ENCODE data around the gene PC.
A peak's percentile ranks its signal among the peaks of the same experiment; 100 is the strongest.

PC gene

GRCh38 chr11:66883016-66883965, 74.9 kb downstream of the PC start:
- peak; percentile 24 to 27 for DNase-seq (ENCODE audit: low read depth in 2 of 2)

GRCh38 chr11:66882561-66883015, 75.6 kb downstream of the PC start:
- DNase-seq (ENCODE audit: low read depth in 2 of 2): no peak

GRCh38 chr11:66881927-66882452, 76.2 kb downstream of the PC start:
- DNase-seq (ENCODE audit: low read depth in 2 of 2): no peak

GRCh38 chr11:66881451-66881835, 76.7 kb downstream of the PC start:
- DNase-seq (ENCODE audit: low read depth in 2 of 2): no peak

GRCh38 chr11:66880496-66881450, 77.4 kb downstream of the PC start:
- no peak for DNase-seq (ENCODE audit: low read depth in 2 of 2)

GRCh38 chr11:66879999-66880398, 78.2 kb downstream of the PC start:
- no peak for DNase-seq (ENCODE audit: low read depth in 2 of 2)

- no peak for DNase-seq (ENCODE audit: low read depth in 2 of 2)
Measured at GRCh38 chr11:66879583-66879982, 78.6 kb downstream of the PC start.

- DNase-seq (ENCODE audit: low read depth in 2 of 2): no peak
Measured at GRCh38 chr11:66879000-66879399, 79.2 kb downstream of the PC start.

GRCh38 chr11:66878474-66878873, 79.7 kb downstream of the PC start:
- DNase-seq (ENCODE audit: low read depth in 2 of 2): no peak

- DNase-seq (ENCODE audit: low read depth in 2 of 2): no peak
Measured at GRCh38 chr11:66877588-66878385, 80.4 kb downstream of the PC start.

- no peak for DNase-seq (ENCODE audit: low read depth in 2 of 2)
Measured at GRCh38 chr11:66875378-66875777, 82.8 kb downstream of the PC start.

GRCh38 chr11:66874232-66874631, 84.0 kb downstream of the PC start:
- DNase-seq (ENCODE audit: low read depth in 2 of 2): no peak

- DNase-seq (ENCODE audit: low read depth in 2 of 2): no peak
Measured at GRCh38 chr11:66871521-66871901, 86.7 kb downstream of the PC start.

GRCh38 chr11:66870616-66871520, 87.3 kb downstream of the PC start:
- DNase-seq (ENCODE audit: low read depth in 2 of 2): no peak

GRCh38 chr11:66870131-66870530, 88.1 kb downstream of the PC start:
- no peak for DNase-seq (ENCODE audit: low read depth in 2 of 2)

- DNase-seq (ENCODE audit: low read depth in 2 of 2): no peak
Measured at GRCh38 chr11:66869567-66869870, 88.7 kb downstream of the PC start.

GRCh38 chr11:66868726-66869566, 89.2 kb downstream of the PC start:
- DNase-seq (ENCODE audit: low read depth in 2 of 2): peak; percentile 69 to 74

GRCh38 chr11:66868082-66868725, 90.0 kb downstream of the PC start:
- no peak for DNase-seq (ENCODE audit: low read depth in 2 of 2)

- no peak for DNase-seq (ENCODE audit: low read depth in 2 of 2)
Measured at GRCh38 chr11:66867425-66868040, 90.7 kb downstream of the PC start.

Data from stimulated activated CD8-positive, alpha-beta memory T cell treated with anti-CD3 and anti-CD28 coated beads, Interleukin-7, amount 100 ng/mL, for 4 hours (primary cell).